CD4-positive, alpha-beta memory T cell (primary cell): Measurements from ENCODE around the gene CPLX1. TPM values are rescaled to one million over a fixed set of nuclear protein-coding genes. Genes with fewer than 3 reads are reported as not detected.
A peak's percentile ranks its signal among the peaks of the same experiment; 100 is the strongest.

Experiments
- CTCF ChIA-PET: fragments of 350-600 bp; sonication (Branson Sonifier 250); formaldehyde crosslinking; loops from one replicate; lab custom pipeline; 2021; ENCODE audit warnings: inconsistent platforms; ENCODE audit not compliant: partially characterized antibody; lab: Charles Lee
- POLR2A ChIA-PET: fragments of 350-600 bp; sonication (Branson Sonifier 250); formaldehyde crosslinking; loops from one replicate; lab custom pipeline; 2021; ENCODE audit not compliant: partially characterized antibody; lab: Charles Lee
- DNase-seq, 5 donors: peaks; one replicate each; pipeline versions ENCODE4 v3.0.0 to v3.0.0-alpha.2; 2020 to 2022; ENCODE audit warnings: mixed read lengths in 1 of 5
- H3K27ac ChIP-seq: one replicate; pipeline ENCODE4 v1.7.0; 2013; ENCODE audit warnings: low read depth, low read length
- H3K27me3 ChIP-seq: 2 replicates; pipeline ENCODE4 v1.7.0; 2013; ENCODE audit warnings: mild to moderate bottlenecking, low read length, moderate library complexity; ENCODE audit not compliant: insufficient read depth
- H3K36me3 ChIP-seq: 2 replicates; pipeline ENCODE4 v1.7.0; 2013; ENCODE audit warnings: mild to moderate bottlenecking, low read length, moderate library complexity; ENCODE audit not compliant: insufficient read depth
- H3K4me1 ChIP-seq: 2 replicates; pipeline ENCODE4 v1.7.0; 2013; ENCODE audit warnings: mild to moderate bottlenecking, low read length, moderate library complexity; ENCODE audit not compliant: insufficient read depth
- H3K4me3 ChIP-seq, 2 donors: one replicate each; pipeline ENCODE4 v1.7.0; 2013; ENCODE audit warnings: low read length in 2 of 2, mild to moderate bottlenecking in 1 of 2
- H3K9me3 ChIP-seq, 2 donors: one replicate each; pipeline ENCODE4 v1.7.0; 2013; ENCODE audit warnings: low read length in 2 of 2, control low read depth in 1 of 2; ENCODE audit not compliant: control insufficient read depth in 1 of 2
- H3K27ac Mint-ChIP-seq, 7 donors: one replicate each; pipeline ENCODE4 v1.8.0; 2020 to 2021; ENCODE audit warnings: mixed read lengths in 7 of 7, mild to moderate bottlenecking in 6 of 7, inconsistent platforms in 3 of 7, moderate library complexity in 3 of 7
- H3K27me3 Mint-ChIP-seq, 2 donors: one replicate each; pipeline ENCODE4 v1.8.0; 2020 to 2021; ENCODE audit warnings: mixed read lengths in 2 of 2
- H3K36me3 Mint-ChIP-seq, 2 donors: one replicate each; pipeline ENCODE4 v1.8.0; 2020 to 2021; ENCODE audit warnings: mixed read lengths in 2 of 2, inconsistent platforms in 1 of 2, mild to moderate bottlenecking in 1 of 2
- H3K4me1 Mint-ChIP-seq, 4 donors: one replicate each; pipeline ENCODE4 v1.8.0; 2020 to 2021; ENCODE audit warnings: mixed read lengths in 4 of 4, mild to moderate bottlenecking in 1 of 4
- H3K4me3 Mint-ChIP-seq, 8 donors: one replicate each; pipeline ENCODE4 v1.8.0; 2020 to 2021; ENCODE audit warnings: mixed read lengths in 8 of 8, mild to moderate bottlenecking in 7 of 8, moderate library complexity in 6 of 8, inconsistent platforms in 3 of 8
- H3K9me3 Mint-ChIP-seq, 8 donors: one replicate each; pipeline ENCODE4 v1.8.0; 2020 to 2021; ENCODE audit warnings: mixed read lengths in 8 of 8, mild to moderate bottlenecking in 5 of 8, inconsistent platforms in 3 of 8, moderate library complexity in 1 of 8
- intact Hi-C: fragments of 100-400 bp; cut with micrococcal nuclease; formaldehyde crosslinking; loops from one replicate; pipeline ENCODE4 v1.15.1; 2023
- polyA plus RNA-seq, 2 donors: library from polyadenylated mRNA; unstranded; fragments of 300-500 nt; fragmentation: Illumina TruSeq; gene quantifications; one replicate each; pipeline ENCODE4 v1.2.3, GENCODE V29; 2021
- total RNA-seq, 2 experiments: library from RNA; stranded (reverse); gene quantifications; one replicate each; pipeline ENCODE4 v1.2.3, GENCODE V29; 2021

CPLX1 gene
- total and polyA plus RNA-seq, 4 experiments from 2014 or later = 0.26 to 1.5 (median 0.64) TPM; not detected in 1

- Mint-ChIP-seq H3K4me1 (peaks cover 14 to 55% (median 29%) of the 10 kb centered on the region in 4 donors), H3K4me3 (peak overlapping the region in 1 of 8 donors; percentile 20), H3K9me3 (peaks cover 0 to 2% (median 0%) of the 10 kb centered on the region in 8 donors), H3K27me3 (peaks cover 14 to 23% of the 10 kb centered on the region in 2 donors), H3K36me3 (no peaks in the 10 kb centered on the region), H3K27ac (peak overlapping the region in 1 of 7 donors; percentile 29)
- ChIA-PET CTCF (no interaction called here), POLR2A (no interaction called here)
- no peak for DNase-seq
- Histone ChIP-seq H3K9me3 (no peaks in the 10 kb centered on the region), H3K4me3 (no peak overlapping the region), H3K36me3 (no peaks in the 10 kb centered on the region), H3K27me3 (peaks cover 14% of the 10 kb centered on the region), H3K27ac (no peak overlapping the region), H3K4me1 (peaks cover 58% of the 10 kb centered on the region)
- intact Hi-C loops = no loop called here
Observed at GRCh38 chr4:797066-797465, 28.9 kb downstream of the CPLX1 start.

- H3K9me3 ChIP-seq = no peaks in the 10 kb centered on the region
- H3K4me3 ChIP-seq = no peak overlapping the region
- no peaks in the 10 kb centered on the region for H3K36me3 Mint-ChIP-seq
- H3K4me1 Mint-ChIP-seq = peaks cover 14 to 55% (median 29%) of the 10 kb centered on the region in 4 donors
- peaks cover 14% of the 10 kb centered on the region for H3K27me3 ChIP-seq
- H3K4me3 Mint-ChIP-seq = peak overlapping the region in 1 of 8 donors; percentile 25
- H3K9me3 Mint-ChIP-seq = peaks cover 0 to 2% (median 0%) of the 10 kb centered on the region in 8 donors
- H3K27me3 Mint-ChIP-seq = peaks cover 12 to 23% of the 10 kb centered on the region in 2 donors
- H3K4me1 ChIP-seq = peaks cover 63% of the 10 kb centered on the region
- DNase-seq = no peak
- no peaks in the 10 kb centered on the region for H3K36me3 ChIP-seq
- no peak overlapping the region for H3K27ac Mint-ChIP-seq
- intact Hi-C loops = no loop called here
- CTCF ChIA-PET = no interaction called here
- H3K27ac ChIP-seq = no peak overlapping the region
- POLR2A ChIA-PET = interaction anchor here (3.9 kb wide), 1 partner anchor 15 kb away, joined by 22 read pairs; no protein-coding TSS in a partner anchor
Observed at GRCh38 chr4:796206-796605, 29.7 kb downstream of the CPLX1 start.

GRCh38 chr4:795726-796119 is 30.2 kb downstream of the CPLX1 start:
- Histone ChIP-seq H3K4me1 (peaks cover 63% of the 10 kb centered on the region), H3K4me3 (no peak overlapping the region), H3K27ac (no peak overlapping the region), H3K9me3 (no peaks in the 10 kb centered on the region), H3K27me3 (peaks cover 14% of the 10 kb centered on the region), H3K36me3 (no peaks in the 10 kb centered on the region)
- CTCF ChIA-PET = no interaction called here
- POLR2A ChIA-PET = interaction anchor here (3.9 kb wide), 1 partner anchor 14 kb away, joined by 22 read pairs; no protein-coding TSS in a partner anchor
- Mint-ChIP-seq H3K36me3 (no peaks in the 10 kb centered on the region), H3K4me1 (peaks cover 14 to 58% (median 29%) of the 10 kb centered on the region in 4 donors), H3K4me3 (peak overlapping the region in 2 of 8 donors; percentile 25 to 48), H3K27me3 (peaks cover 14 to 24% of the 10 kb centered on the region in 2 donors), H3K27ac (no peak overlapping the region), H3K9me3 (peaks cover 0 to 2% (median 0%) of the 10 kb centered on the region in 8 donors)
- intact Hi-C loops = no loop called here
- no peak for DNase-seq

- Mint-ChIP-seq H3K27ac (no peak overlapping the region), H3K4me1 (peaks cover 13 to 61% (median 29%) of the 10 kb centered on the region in 4 donors), H3K36me3 (no peaks in the 10 kb centered on the region), H3K4me3 (peak overlapping the region in 6 of 8 donors; percentile 42 to 74 (median 63)), H3K9me3 (peaks cover 0 to 2% (median 0%) of the 10 kb centered on the region in 8 donors), H3K27me3 (peaks cover 14 to 27% of the 10 kb centered on the region in 2 donors)
- intact Hi-C loops = no loop called here
- CTCF ChIA-PET = interaction anchor here (1.0 kb wide), 1 partner anchor 15 kb away, joined by 3 read pairs; no protein-coding TSS in a partner anchor
- no peaks in the 10 kb centered on the region for H3K9me3 ChIP-seq
- H3K27me3 ChIP-seq = peaks cover 14% of the 10 kb centered on the region
- peaks cover 62% of the 10 kb centered on the region for H3K4me1 ChIP-seq
- POLR2A ChIA-PET = interaction anchor here (3.9 kb wide), 1 partner anchor 14 kb away, joined by 22 read pairs; no protein-coding TSS in a partner anchor
- no peaks in the 10 kb centered on the region for H3K36me3 ChIP-seq
- H3K4me3 ChIP-seq = no peak overlapping the region
- no peak overlapping the region for H3K27ac ChIP-seq
- no peak for DNase-seq
Observed at GRCh38 chr4:794900-795725, 30.8 kb downstream of the CPLX1 start.

GRCh38 chr4:793941-794621 is 31.8 kb downstream of the CPLX1 start:
- H3K27me3 ChIP-seq = peaks cover 14% of the 10 kb centered on the region
- peak overlapping the region in 7 of 8 donors; percentile 22 to 74 (median 50) for H3K4me3 Mint-ChIP-seq
- POLR2A ChIA-PET = interaction anchor here (3.9 kb wide), 1 partner anchor 13 kb away, joined by 22 read pairs; no protein-coding TSS in a partner anchor
- no peak for DNase-seq
- H3K36me3 Mint-ChIP-seq = no peaks in the 10 kb centered on the region
- peaks cover 52% of the 10 kb centered on the region for H3K4me1 ChIP-seq
- peaks cover 14 to 27% of the 10 kb centered on the region in 2 donors for H3K27me3 Mint-ChIP-seq
- CTCF ChIA-PET = interaction anchor here (0.8 to 1.0 kb wide), 2 partner anchors 10 to 16 kb away, joined by 3 read pairs; no protein-coding TSS in a partner anchor
- no peaks in the 10 kb centered on the region for H3K36me3 ChIP-seq
- H3K4me1 Mint-ChIP-seq = peaks cover 9 to 50% (median 22%) of the 10 kb centered on the region in 4 donors
- no peak overlapping the region for H3K27ac ChIP-seq
- H3K27ac Mint-ChIP-seq = peak overlapping the region in 1 of 7 donors; percentile 41
- intact Hi-C loops = no loop called here
- H3K9me3 ChIP-seq = no peaks in the 10 kb centered on the region
- H3K4me3 ChIP-seq = no peak overlapping the region
- H3K9me3 Mint-ChIP-seq = peaks cover 0 to 2% (median 0%) of the 10 kb centered on the region in 8 donors

- Histone ChIP-seq H3K27ac (no peak overlapping the region), H3K36me3 (no peaks in the 10 kb centered on the region), H3K4me3 (peak overlapping the region; percentile 39 to 49), H3K4me1 (peaks cover 44% of the 10 kb centered on the region), H3K27me3 (peaks cover 14% of the 10 kb centered on the region), H3K9me3 (no peaks in the 10 kb centered on the region)
- Mint-ChIP-seq H3K36me3 (no peaks in the 10 kb centered on the region), H3K4me3 (peak overlapping the region; percentile 75 to 87 (median 80)), H3K4me1 (peaks cover 7 to 42% (median 16%) of the 10 kb centered on the region in 4 donors), H3K9me3 (peaks cover 0 to 2% (median 0%) of the 10 kb centered on the region in 8 donors), H3K27ac (peak overlapping the region in 6 of 7 donors; percentile 61 to 89 (median 79)), H3K27me3 (peaks cover 16 to 27% of the 10 kb centered on the region in 2 donors)
- CTCF ChIA-PET = interaction anchor here (0.8 kb wide), 1 partner anchor 9 kb away, joined by 3 read pairs; no protein-coding TSS in a partner anchor
- intact Hi-C loops = no loop called here
- POLR2A ChIA-PET = interaction anchor here (3.9 kb wide), 1 partner anchor 12 kb away, joined by 22 read pairs; no protein-coding TSS in a partner anchor
- no peak for DNase-seq
Observed at GRCh38 chr4:793093-793861, 32.7 kb downstream of the CPLX1 start.
